Bone marrow (tissue), 2 donors: ENCODE measurements around the gene KLHL2.
"Not testable (repeated sequence)": the region's sequence is repeated elsewhere in the genome, so short reads cannot be mapped to it uniquely, and the experiment has no call there.

Experiments
- DNase-seq, 2 donors: peaks; one replicate each; lab custom pipeline; 2025; lab: John Stamatoyannopoulos, UW

The KLHL2 gene

GRCh38 chr4:165203541-165204461, 3.6 kb upstream of the KLHL2 start:
- DNase-seq, result no peak

- peak in 1 of 2 donors; percentile 38 for DNase-seq
These were observed 2.9 kb upstream of the KLHL2 start for GRCh38 chr4:165204462-165204830.

GRCh38 chr4:165207016-165207430, 338 bp upstream of the KLHL2 start:
- DNase-seq, result peak in 1 of 2 donors; percentile 49

DNA sequence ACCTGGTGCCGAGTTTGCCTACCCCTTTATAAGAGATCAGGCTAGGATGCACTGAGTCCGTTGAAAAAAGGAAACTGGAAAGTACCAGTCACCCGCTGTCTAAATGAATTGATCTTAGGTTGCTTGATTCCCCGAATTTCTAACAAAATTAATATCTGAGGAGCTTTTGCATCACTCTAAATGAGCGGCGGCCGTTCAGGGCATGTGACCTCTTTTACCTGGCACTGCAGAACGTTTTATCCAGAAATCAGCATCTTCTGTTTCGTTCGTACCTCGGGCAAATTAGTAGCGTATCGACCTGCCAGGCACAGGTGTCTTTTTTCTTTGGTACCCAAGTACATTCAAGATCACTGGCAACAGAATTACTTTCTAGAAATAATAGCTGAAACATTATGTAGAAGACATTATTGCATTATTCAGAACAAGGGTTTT, 876 bp downstream of the KLHL2 start:
- DNase-seq, result no peak

DNA sequence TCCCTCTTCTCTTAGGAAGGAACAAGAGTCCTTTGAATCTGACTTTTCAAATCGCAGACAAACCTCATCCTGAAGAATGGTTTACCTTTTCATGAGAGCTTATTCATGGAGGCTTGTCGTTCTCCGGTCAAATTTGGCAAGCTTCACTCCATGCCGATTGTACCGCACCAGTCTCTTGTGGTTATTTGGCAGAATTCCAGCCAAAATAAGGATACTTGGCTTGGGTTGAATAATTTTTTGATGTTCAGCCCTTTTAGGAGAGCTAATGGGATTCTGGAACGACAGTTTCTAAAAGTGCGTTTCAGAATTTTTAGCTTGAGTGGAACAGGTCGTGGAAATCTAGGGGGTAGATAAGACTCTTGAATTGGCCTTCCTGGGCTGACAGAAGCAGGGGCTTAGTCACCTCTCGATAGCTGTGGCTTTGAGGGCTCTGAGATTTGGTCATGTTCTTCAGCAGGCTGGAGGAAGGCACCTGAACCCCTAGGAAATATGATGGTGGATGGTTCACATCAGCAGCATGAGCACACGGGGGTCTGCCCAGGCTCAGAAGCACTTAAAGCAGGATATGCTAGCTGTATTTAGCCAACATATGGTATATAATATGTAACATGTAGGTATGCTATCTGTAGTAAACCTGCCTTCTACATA, 1.5 kb downstream of the KLHL2 start:
- DNase-seq, result no peak

DNA sequence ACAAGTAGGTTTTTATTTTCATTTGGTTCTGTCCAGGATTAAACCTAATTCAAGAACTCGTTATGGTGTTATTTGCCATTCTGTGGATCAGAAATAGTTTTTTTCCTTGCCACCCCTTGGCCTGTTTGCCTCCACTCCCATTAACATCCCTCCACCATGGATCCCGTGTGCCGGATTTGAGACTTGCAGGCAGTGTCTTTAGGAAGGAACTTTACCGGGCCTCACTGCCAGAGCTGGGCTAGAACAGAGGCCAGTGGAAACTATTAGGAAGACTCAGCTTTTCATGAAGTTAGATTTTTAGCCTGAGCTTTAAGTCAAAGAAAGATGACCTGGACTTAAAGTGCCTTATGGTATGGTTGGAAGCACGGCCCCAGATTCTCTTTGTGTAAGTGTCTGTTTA, 2.4 kb downstream of the KLHL2 start:
- no peak for DNase-seq

DNA sequence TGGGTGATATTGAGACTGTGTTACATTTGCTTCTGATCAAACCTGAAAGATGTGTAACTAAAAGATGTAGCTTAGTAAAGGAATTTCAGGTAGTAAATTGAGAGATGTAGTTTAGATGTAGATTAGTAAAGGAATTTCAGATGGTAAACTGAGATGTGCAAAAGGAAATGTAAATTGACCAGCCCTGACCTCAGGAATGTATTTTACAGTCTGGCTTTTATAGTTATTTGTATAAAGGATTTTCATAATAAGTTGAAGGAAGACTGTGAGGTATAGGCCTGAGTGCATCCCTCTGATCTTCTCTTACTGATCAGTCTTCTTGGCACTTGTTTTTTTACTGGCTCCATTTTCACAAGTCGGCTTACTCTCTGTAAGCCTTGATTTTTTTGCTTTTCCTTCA, 3.2 kb downstream of the KLHL2 start:
- DNase-seq, result no peak

DNA sequence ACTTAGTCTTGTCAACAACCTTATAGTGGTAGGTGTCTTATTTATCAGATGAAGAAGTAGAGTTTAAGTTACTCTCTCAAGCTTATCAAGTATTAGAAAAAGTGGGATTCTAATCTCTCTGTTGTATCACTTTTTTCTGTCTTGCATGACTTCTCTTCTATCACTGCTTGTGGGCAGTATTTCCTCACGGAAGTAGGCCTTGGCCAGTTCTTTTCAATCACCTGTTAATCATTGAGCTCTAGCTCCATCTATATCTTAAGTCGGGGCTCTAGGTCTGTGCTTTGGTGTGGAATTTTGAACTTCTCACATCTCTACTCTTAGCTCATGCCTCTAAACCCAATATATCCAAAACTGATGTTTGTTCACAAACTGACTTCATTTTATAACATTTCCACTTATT, 5.3 kb downstream of the KLHL2 start:
- not testable (repeated sequence) for DNase-seq

DNA sequence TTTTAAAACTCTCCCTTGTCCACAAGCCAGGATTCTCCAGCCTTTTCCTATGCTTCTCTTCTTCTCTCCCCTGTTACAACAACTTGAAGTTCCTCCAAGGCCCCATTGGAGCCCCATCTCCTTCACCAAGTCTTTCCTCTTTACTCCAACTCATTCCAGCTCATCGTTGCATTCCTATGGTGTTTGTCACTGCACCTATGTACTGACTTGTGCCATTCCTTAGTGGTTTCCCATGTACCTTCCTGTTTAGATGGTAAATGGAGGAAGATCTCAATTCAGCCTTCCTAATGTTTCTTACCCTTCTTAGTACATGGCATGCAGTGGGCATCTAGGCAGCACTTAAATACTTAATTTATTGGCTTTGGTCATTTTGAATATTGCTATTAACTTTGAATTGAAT, 6.0 kb downstream of the KLHL2 start:
- not testable (repeated sequence) for DNase-seq

- DNase-seq, result not testable (repeated sequence)
These were observed 6.8 kb downstream of the KLHL2 start for GRCh38 chr4:165213991-165214709.

DNA sequence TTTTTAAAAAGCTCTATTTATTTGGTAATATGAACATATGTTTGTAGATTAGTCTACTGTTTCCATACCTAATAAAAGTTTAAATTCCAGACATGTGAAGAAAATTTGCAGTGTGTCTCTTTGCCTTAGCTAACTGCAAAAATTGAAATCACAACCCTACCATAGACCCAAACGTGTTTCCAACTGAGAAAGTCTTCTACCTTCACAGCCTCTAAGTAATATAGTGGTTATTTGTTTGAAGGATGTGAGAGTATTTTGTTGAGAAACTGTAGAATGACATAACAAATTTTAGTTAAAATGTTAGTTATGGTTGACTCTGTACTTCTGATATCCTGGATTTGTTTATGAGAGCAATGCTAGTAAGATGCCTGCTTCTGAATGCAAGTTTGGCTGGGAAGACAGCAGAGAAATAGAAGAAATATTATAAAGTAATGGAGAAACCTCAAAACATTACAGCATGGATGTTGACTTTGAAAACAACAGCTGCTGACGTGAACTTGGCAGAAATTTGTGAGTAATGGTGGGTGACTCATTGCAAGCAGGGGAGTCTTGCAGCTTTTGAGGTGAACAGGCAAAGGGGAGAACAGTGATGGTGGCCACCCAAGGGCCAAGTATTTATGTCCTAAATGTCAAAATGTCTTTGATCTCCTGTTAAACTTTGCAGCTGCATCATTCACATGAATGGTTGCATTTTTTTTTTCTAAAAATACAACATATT, 7.8 kb downstream of the KLHL2 start:
- DNase-seq, result peak in 1 of 2 donors; percentile 49

GRCh38 chr4:165215761-165216487, 8.6 kb downstream of the KLHL2 start:
- not testable (repeated sequence) for DNase-seq

GRCh38 chr4:165217325-165217724, 10.0 kb downstream of the KLHL2 start:
- DNase-seq, result no peak

DNA sequence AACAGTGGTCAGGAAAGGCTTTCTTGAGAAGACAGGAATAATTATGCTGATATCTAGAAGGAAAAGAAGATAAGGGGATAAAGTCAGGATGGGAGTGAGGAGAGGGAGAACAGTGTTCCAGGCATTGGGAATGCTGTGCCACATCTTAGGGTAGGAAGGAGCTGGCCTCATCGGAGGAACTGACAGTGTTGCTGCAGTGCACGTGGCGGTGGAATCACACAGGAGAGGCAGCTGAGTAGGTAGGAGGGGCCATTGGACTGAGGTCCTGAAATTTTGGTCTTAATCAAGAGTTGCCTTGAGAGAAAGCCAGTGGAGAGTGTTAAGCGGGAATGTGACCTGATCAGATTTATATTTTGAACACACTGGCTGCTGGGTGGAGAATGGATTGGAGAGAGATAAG, 13.9 kb downstream of the KLHL2 start:
- DNase-seq, result not testable (repeated sequence)

DNA sequence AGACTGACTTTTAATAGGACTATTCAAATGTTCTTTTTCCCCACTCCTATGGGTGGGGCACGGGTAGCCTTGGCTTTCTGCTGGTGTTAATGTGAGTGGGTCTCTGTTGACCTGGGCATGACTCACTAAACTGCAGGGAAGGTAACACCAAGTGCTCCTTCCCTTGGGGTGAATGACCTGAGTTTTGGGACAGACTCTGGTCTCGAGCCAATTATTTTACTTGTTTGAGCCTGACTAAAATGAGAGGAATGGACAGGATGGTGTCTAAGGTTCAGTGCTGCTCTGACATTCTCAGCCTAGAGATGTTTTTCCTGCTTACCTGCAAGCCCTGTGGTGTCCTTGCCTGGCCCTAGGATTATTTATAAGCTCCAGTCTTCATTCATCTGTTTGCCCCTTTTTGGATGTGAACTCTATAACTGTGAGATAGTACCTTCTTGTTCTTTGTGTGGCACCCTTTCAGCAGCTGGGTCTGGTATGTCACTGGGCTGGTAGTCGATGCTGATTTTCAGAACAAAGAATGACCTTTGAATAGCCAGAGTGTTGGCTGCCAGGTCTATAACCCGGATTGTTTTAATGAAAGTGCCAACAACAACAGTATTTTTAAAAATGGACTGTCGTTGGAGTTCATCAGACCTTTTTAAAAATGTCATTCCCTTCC, 14.8 kb downstream of the KLHL2 start:
- DNase-seq, result not testable (repeated sequence)

DNA sequence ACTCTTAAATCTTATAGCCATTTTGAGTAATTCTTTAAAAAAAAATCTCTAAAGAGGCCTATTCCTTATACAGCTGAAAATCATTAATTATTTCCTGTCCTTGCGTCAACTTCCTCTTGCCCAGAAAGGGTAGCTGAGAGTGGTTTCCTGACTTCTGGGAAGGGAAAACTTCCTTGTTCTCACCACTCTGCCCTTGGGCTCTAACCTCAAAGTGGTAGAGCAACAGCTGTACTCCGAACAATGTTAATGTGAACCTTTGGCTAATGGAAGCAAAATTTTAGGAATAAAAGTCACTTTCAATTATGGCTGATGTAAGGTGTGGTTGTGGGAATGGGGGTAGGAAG, 15.3 kb downstream of the KLHL2 start:
- peak in 1 of 2 donors; percentile 24 for DNase-seq

- DNase-seq, result not testable (repeated sequence)
These were observed 20.0 kb downstream of the KLHL2 start for GRCh38 chr4:165227401-165227800.

DNA sequence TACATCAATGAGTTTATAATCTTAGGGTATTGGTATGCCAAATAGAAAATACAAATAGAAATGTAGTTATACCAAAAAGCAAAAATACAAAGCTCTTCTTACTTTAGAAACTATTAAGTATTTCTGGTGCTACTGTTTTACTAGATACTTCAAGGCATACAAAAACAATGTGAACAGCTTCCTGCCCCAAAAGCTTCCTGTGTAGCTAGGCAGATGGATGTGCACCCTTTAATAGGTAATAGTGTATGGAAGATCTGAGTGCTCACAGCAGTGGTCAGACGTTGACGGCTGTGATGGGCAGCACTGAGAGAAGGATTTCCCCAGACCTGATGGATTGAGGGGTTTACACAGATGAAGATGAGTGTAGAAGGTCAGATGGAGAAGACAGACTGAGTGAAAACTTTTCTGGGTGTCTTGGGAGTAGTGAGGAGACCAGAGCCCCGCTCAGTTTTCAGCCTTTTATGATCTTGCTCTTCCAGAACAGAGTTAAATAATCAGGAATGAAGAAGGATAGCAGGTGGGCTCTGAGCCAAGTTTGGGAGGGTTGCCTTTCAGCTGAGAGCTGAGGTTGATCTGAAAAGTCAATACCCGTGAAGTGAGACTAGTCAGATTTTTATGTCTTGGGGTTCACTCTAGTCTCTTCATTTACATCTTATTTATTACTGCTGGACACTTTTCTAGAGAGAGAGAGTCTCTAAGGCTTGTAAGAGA, 22.3 kb downstream of the KLHL2 start:
- not testable (repeated sequence) for DNase-seq

DNA sequence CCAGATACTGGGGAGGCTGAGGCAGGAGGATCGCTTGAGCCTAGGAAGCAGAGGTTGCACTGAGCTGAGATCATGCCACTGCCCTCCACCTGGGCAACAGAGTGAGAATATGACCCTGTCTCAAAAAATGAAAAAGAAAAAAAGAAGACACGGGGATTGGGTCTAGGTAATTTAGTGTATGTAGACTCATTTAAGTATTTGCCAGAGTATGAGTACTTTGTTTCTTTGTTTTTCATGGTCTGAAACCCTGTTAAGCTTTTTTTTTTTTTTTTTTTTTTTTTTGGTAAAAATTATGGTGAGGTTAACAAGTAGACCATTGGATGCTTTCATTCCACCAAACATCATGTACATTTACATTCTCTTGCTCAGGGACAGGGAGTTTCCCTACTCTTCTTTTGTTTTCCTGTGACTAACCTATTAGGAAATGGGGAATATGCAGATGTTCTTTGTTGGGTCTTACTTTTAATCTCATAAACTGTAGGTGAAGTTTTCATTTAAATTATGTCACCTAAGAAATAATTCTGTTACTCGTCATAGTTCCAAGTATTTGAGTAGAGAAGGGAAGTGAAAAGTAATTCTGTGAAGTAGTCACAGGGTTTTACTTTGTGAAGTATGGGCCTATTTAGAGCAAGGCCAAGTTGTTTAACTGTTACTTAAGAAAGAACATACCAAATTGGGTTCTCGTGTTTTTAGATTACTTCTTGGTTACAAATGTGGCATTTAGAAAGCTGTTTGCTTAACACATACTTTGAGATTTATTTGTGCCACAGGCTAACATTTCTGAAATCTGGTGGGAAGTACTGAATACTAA, 25.5 kb downstream of the KLHL2 start:
- DNase-seq, result not testable (repeated sequence)
